Measurements from ENCODE around the gene RPN2.

The RPN2 gene

DNA sequence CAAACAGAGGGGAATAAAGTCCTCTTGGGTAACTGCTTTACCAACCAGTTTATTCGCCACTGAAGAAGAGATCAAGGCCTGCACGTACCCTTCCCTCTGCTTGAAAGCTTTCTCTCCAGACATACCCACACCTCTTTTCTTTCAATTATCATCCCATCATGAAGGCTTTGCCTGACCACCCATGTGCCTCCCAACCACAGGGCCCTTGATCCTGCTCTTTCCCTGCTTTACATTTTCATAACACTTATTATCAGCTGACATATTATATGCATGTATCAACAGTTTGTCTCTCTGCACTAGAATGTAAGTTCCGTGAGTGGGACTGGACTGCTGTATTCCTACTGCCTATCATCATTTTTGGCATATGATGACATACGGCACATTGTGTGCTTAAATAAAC is 20.9 kb upstream of the RPN2 start (continued):
- TF ChIP-seq, protein P1, sequence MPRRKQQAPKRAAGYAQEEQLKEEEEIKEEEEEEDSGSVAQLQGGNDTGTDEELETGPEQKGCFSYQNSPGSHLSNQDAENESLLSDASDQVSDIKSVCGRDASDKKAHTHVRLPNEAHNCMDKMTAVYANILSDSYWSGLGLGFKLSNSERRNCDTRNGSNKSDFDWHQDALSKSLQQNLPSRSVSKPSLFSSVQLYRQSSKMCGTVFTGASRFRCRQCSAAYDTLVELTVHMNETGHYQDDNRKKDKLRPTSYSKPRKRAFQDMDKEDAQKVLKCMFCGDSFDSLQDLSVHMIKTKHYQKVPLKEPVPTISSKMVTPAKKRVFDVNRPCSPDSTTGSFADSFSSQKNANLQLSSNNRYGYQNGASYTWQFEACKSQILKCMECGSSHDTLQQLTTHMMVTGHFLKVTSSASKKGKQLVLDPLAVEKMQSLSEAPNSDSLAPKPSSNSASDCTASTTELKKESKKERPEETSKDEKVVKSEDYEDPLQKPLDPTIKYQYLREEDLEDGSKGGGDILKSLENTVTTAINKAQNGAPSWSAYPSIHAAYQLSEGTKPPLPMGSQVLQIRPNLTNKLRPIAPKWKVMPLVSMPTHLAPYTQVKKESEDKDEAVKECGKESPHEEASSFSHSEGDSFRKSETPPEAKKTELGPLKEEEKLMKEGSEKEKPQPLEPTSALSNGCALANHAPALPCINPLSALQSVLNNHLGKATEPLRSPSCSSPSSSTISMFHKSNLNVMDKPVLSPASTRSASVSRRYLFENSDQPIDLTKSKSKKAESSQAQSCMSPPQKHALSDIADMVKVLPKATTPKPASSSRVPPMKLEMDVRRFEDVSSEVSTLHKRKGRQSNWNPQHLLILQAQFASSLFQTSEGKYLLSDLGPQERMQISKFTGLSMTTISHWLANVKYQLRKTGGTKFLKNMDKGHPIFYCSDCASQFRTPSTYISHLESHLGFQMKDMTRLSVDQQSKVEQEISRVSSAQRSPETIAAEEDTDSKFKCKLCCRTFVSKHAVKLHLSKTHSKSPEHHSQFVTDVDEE (CRISPR knock-in tag; IDR thresholded peaks at IDR 0.05) = no peak
- TF ChIP-seq ZNF565 (CRISPR knock-in tag; conservative IDR thresholded peaks at IDR 0.05; ENCODE audit: low read depth) (no peak), ZNF70 (CRISPR knock-in tag; IDR thresholded peaks at IDR 0.05) (no peak), RARB (CRISPR knock-in tag; IDR thresholded peaks at IDR 0.05) (no peak), CSDC2 (CRISPR knock-in tag; IDR thresholded peaks at IDR 0.05) (no peak), ZFP30 (CRISPR knock-in tag; IDR thresholded peaks at IDR 0.05) (no peak)
- TF ChIP-seq, protein P2, sequence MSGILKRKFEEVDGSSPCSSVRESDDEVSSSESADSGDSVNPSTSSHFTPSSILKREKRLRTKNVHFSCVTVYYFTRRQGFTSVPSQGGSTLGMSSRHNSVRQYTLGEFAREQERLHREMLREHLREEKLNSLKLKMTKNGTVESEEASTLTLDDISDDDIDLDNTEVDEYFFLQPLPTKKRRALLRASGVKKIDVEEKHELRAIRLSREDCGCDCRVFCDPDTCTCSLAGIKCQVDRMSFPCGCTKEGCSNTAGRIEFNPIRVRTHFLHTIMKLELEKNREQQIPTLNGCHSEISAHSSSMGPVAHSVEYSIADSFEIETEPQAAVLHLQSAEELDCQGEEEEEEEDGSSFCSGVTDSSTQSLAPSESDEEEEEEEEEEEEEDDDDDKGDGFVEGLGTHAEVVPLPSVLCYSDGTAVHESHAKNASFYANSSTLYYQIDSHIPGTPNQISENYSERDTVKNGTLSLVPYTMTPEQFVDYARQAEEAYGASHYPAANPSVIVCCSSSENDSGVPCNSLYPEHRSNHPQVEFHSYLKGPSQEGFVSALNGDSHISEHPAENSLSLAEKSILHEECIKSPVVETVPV (CRISPR knock-in tag; IDR thresholded peaks at IDR 0.05) = no peak

DNA sequence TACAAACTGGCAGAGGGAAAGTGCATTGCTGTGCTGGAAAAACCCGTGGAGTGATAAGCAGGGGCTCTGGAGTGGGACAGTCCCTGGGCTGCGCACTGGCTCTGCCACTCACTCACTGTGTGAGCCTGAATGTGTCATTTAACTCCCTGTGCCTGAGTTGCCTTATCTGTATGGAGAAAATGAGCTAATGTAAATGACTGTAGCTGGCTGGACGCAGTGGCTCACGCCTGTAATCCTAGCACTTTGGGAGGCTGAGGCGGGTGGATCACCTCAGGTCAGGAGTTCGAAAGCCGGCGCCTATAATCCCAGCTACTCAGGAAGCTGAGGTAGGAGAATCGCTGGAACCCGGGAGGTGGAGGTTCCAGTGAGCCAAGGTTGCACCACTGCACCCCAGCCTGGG is 18.4 kb upstream of the RPN2 start:
- no peak for ATAC-seq
- TF ChIP-seq, protein P3, sequence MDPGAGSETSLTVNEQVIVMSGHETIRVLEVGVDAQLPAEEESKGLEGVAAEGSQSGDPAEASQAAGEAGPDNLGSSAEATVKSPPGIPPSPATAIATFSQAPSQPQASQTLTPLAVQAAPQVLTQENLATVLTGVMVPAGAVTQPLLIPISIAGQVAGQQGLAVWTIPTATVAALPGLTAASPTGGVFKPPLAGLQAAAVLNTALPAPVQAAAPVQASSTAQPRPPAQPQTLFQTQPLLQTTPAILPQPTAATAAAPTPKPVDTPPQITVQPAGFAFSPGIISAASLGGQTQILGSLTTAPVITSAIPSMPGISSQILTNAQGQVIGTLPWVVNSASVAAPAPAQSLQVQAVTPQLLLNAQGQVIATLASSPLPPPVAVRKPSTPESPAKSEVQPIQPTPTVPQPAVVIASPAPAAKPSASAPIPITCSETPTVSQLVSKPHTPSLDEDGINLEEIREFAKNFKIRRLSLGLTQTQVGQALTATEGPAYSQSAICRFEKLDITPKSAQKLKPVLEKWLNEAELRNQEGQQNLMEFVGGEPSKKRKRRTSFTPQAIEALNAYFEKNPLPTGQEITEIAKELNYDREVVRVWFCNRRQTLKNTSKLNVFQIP (CRISPR knock-in tag; IDR thresholded peaks at IDR 0.05; ENCODE audit: borderline replicate concordance, low read depth) = no peak
- no peak for TF ChIP-seq ZNF8 (CRISPR knock-in tag; IDR thresholded peaks at IDR 0.05)
- no peak for TF ChIP-seq SNAI2 (CRISPR knock-in tag; IDR thresholded peaks at IDR 0.05)
- no peak for TF ChIP-seq CSDC2 (CRISPR knock-in tag; IDR thresholded peaks at IDR 0.05)
- TF ChIP-seq, protein P2 (CRISPR knock-in tag; IDR thresholded peaks at IDR 0.05) = no peak
- no peak for TF ChIP-seq OSR1 (CRISPR knock-in tag; IDR thresholded peaks at IDR 0.05)
- no peak for TF ChIP-seq ZFP3 (CRISPR knock-in tag; IDR thresholded peaks at IDR 0.05)
- no peak for TF ChIP-seq ZNF70 (CRISPR knock-in tag; IDR thresholded peaks at IDR 0.05)
- no peak for TF ChIP-seq GLIS3 (CRISPR knock-in tag; IDR thresholded peaks at IDR 0.05)
- TF ChIP-seq ZNF565 (CRISPR knock-in tag; conservative IDR thresholded peaks at IDR 0.05; ENCODE audit: low read depth) = no peak
- TF ChIP-seq RARB (CRISPR knock-in tag; IDR thresholded peaks at IDR 0.05) = no peak
- TF ChIP-seq TCF4 (CRISPR knock-in tag; IDR thresholded peaks at IDR 0.05; ENCODE audit: borderline replicate concordance) = no peak
- TF ChIP-seq, protein P4, sequence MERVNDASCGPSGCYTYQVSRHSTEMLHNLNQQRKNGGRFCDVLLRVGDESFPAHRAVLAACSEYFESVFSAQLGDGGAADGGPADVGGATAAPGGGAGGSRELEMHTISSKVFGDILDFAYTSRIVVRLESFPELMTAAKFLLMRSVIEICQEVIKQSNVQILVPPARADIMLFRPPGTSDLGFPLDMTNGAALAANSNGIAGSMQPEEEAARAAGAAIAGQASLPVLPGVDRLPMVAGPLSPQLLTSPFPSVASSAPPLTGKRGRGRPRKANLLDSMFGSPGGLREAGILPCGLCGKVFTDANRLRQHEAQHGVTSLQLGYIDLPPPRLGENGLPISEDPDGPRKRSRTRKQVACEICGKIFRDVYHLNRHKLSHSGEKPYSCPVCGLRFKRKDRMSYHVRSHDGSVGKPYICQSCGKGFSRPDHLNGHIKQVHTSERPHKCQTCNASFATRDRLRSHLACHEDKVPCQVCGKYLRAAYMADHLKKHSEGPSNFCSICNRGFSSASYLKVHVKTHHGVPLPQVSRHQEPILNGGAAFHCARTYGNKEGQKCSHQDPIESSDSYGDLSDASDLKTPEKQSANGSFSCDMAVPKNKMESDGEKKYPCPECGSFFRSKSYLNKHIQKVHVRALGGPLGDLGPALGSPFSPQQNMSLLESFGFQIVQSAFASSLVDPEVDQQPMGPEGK (CRISPR knock-in tag; IDR thresholded peaks at IDR 0.05; ENCODE audit: borderline replicate concordance) = no peak
- TF ChIP-seq ZFP30 (CRISPR knock-in tag; IDR thresholded peaks at IDR 0.05) = no peak
- TF ChIP-seq, protein P1 (CRISPR knock-in tag; IDR thresholded peaks at IDR 0.05) = no peak
- TF ChIP-seq ESRRG (CRISPR knock-in tag; IDR thresholded peaks at IDR 0.05) = no peak
- TF ChIP-seq, protein P5, sequence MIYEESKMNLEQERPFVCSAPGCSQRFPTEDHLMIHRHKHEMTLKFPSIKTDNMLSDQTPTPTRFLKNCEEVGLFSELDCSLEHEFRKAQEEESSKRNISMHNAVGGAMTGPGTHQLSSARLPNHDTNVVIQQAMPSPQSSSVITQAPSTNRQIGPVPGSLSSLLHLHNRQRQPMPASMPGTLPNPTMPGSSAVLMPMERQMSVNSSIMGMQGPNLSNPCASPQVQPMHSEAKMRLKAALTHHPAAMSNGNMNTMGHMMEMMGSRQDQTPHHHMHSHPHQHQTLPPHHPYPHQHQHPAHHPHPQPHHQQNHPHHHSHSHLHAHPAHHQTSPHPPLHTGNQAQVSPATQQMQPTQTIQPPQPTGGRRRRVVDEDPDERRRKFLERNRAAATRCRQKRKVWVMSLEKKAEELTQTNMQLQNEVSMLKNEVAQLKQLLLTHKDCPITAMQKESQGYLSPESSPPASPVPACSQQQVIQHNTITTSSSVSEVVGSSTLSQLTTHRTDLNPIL (CRISPR knock-in tag; IDR thresholded peaks at IDR 0.05; ENCODE audit: low read depth) = no peak
- no peak for TF ChIP-seq TOX (CRISPR knock-in tag; IDR thresholded peaks at IDR 0.05; ENCODE audit: borderline replicate concordance)

Measured in SK-N-SH treated with all-trans-retinoic acid at 6 μM for 48 hours (cell line).